NCI-H524 treated with DMSO at 0.1 percent for 48 hours (cell line): ENCODE measurements around the gene PHYKPL.
"Not testable (repeated sequence)": the region's sequence is repeated elsewhere in the genome, so short reads cannot be mapped to it uniquely, and the experiment has no call there.

Experiments used
- DNase-seq: peaks from one replicate; lab custom pipeline; 2025; lab: John Stamatoyannopoulos, UW

The PHYKPL gene

GRCh38 chr5:178239626-178240301 is 7.2 kb upstream of the PHYKPL start:
- DNase-seq: not testable (repeated sequence)

- DNase-seq: no peak
These were observed 6.3 kb upstream of the PHYKPL start for GRCh38 chr5:178238711-178239592.

- no peak for DNase-seq
These were observed 5.7 kb upstream of the PHYKPL start for GRCh38 chr5:178238313-178238635.

GRCh38 chr5:178237431-178238312 is 5.1 kb upstream of the PHYKPL start:
- no peak for DNase-seq

GRCh38 chr5:178236679-178237078 is 4.1 kb upstream of the PHYKPL start:
- DNase-seq: no peak

GRCh38 chr5:178236126-178236525 is 3.5 kb upstream of the PHYKPL start:
- DNase-seq: no peak

- no peak for DNase-seq
These were observed 3.0 kb upstream of the PHYKPL start for GRCh38 chr5:178235588-178235974.

- DNase-seq: no peak
These were observed 2.4 kb upstream of the PHYKPL start for GRCh38 chr5:178234750-178235587.

GRCh38 chr5:178234121-178234749 is 1.6 kb upstream of the PHYKPL start:
- no peak for DNase-seq

GRCh38 chr5:178232920-178233429 is 373 bp upstream of the PHYKPL start:
- DNase-seq: no peak

GRCh38 chr5:178231539-178232123 is 971 bp downstream of the PHYKPL start:
- no peak for DNase-seq

- DNase-seq: no peak
These were observed 1.6 kb downstream of the PHYKPL start for GRCh38 chr5:178230879-178231538.

- no peak for DNase-seq
These were observed 2.7 kb downstream of the PHYKPL start for GRCh38 chr5:178229861-178230260.

GRCh38 chr5:178229111-178229510 is 3.5 kb downstream of the PHYKPL start:
- DNase-seq: not testable (repeated sequence)

GRCh38 chr5:178228609-178229008 is 4.0 kb downstream of the PHYKPL start:
- no peak for DNase-seq

- no peak for DNase-seq
These were observed 4.7 kb downstream of the PHYKPL start for GRCh38 chr5:178227929-178228328.

- DNase-seq: no peak
These were observed 5.4 kb downstream of the PHYKPL start for GRCh38 chr5:178227138-178227659.

GRCh38 chr5:178225174-178225573 is 7.4 kb downstream of the PHYKPL start:
- no peak for DNase-seq

- DNase-seq: no peak
These were observed 8.2 kb downstream of the PHYKPL start for GRCh38 chr5:178224403-178224802.
